Measurements from ENCODE around the gene TDRD6.
"Not testable (repeated sequence)": the region's sequence is repeated elsewhere in the genome, so short reads cannot be mapped to it uniquely, and the experiment has no call there.

Gene TDRD6, protein sequence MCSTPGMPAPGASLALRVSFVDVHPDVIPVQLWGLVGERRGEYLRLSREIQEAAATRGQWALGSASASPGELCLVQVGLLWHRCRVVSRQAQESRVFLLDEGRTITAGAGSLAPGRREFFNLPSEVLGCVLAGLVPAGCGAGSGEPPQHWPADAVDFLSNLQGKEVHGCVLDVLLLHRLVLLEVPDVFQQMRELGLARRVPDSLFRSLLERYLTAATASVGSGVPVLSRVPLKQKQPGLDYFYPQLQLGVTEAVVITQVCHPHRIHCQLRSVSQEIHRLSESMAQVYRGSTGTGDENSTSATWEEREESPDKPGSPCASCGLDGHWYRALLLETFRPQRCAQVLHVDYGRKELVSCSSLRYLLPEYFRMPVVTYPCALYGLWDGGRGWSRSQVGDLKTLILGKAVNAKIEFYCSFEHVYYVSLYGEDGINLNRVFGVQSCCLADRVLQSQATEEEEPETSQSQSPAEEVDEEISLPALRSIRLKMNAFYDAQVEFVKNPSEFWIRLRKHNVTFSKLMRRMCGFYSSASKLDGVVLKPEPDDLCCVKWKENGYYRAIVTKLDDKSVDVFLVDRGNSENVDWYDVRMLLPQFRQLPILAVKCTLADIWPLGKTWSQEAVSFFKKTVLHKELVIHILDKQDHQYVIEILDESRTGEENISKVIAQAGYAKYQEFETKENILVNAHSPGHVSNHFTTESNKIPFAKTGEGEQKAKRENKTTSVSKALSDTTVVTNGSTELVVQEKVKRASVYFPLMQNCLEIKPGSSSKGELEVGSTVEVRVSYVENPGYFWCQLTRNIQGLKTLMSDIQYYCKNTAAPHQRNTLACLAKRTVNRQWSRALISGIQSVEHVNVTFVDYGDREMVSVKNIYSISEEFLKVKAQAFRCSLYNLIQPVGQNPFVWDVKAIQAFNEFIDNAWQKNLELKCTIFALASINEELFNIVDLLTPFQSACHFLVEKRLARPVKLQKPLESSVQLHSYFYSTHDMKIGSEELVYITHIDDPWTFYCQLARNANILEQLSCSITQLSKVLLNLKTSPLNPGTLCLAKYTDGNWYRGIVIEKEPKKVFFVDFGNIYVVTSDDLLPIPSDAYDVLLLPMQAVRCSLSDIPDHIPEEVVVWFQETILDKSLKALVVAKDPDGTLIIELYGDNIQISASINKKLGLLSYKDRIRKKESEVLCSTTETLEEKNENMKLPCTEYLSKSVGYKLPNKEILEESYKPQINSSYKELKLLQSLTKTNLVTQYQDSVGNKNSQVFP (N-terminal part only)

DNA sequence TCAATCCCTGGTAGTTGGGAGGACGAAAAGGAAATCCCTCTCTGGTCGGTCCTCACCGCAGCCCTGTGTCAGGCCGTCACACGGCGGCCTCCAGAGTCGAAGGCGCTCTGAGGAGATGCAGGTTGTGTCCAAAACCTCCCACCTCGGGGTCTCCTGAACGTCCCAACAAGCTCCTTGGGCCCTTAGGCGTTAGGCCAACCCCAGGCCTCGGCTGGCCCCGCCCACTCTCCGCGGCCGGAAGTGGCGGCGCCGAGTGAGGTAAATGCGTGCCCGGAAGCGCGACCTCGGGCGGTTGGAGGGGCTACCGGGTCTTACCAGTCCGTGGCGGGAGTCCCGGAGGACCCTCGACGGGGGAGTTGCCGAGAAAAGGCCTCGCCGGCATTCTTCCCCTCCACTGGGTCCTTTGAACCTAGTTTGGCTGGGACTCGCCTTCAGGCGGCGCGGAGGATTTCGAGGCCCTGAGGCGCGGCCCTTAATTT, at the start of gene TDRD6:
TDRD6 (plus strand) TSS at position 267 of the 479 bp plus-strand sequence. CDS start 244 bp downstream, outside the sequence.
- no peak for DNase-seq

DNA sequence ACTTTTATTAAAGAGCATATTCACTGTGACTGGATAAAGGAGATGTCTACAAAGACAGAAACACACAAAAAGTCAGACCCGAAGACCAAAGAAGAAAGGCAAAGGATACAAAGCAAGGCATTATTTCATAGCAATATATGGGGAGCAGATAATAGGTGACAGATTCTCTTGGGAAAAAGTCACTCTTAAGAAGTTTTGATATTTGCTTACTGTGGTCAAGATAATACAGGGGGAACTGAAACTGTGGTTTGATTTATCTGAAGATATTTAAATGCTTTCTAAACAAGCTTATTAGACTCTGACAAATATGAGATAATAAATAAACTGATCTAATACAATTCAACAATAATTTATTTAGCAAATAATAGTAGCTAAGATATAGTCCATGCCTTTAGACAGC, 49.8 kb upstream of the TDRD6 start:
- DNase-seq = no peak

- DNase-seq = no peak
Measured at GRCh38 chr6:46638650-46639049, 49.0 kb upstream of the TDRD6 start.

DNA sequence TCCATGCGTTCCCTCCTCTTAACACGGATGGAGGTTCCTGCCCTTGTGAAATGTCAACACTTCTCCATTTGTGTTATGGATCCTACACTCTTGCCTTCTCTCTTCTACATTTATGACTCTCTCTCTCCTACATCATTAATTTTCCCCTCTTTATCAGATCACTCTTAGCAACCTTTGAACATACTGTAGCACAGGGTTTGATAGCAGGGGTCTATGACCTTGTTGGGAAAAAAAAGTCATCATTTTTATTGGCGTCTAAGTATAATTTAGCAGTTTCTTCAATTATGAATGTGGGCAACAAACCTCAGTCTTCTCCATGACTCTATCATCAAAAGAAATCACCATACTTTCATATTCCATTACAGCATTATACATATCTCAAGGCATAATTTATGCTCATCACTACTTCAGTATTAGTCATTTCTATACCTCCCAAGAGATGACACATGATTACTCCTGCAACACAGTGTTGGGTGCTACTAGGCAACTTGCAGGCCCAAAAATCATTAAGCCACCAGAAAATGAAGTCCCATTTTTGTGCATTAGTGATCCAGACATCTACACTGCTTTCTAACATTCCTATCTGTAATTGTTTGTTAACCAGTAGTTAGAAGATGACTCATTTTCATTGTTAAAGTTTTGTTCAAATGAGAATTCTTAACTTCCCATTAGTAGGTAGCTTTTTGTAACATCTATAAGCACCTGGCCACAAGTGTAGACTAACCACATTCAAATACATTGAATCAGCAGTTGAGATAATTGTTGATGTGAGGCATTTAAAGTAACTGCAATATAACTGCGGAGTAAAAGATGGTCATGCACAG, 44.5 kb upstream of the TDRD6 start:
- no peak for DNase-seq

GRCh38 chr6:46645265-46645664, 42.4 kb upstream of the TDRD6 start:
- no peak for DNase-seq

DNA sequence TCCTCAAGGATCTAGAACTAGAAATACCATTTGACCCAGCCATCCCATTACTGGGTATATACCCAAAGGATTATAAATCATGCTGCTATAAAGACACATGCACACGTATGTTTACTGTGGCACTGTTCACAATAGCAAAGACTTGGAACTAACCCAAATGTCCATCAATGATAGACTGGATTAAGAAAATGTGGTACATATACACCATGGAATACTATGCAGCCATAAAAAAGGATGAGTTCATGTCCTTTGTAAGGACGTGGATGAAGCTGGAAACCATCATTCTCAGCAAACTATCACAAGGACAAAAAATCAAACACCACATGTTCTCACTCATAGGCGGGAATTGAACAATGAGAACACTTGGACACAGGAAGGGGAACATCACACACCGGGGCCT, 39.6 kb upstream of the TDRD6 start:
- DNase-seq = not testable (repeated sequence)

- DNase-seq = peak in 1 of 3 experiments; percentile 10
Measured at GRCh38 chr6:46648869-46649492, 38.7 kb upstream of the TDRD6 start.

DNA sequence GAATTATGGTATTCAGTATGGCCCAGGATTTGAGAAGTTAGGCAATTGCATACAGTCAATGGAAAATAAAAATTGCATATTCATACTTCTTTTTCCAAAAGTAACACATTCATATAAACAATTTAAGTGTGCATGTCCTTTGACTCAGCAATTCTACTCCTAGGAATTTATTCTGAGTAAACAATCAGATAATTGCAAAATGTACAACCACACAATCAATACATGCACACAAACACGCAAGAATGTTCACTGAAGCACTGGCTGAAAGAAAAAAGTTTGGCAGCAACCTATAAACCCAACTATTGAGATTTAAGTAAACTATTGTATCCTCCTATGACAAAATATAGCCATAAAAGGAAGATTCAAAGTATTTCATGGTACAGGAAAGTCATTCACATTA, 36.7 kb upstream of the TDRD6 start:
- DNase-seq = peak in 1 of 3 experiments; percentile 22

DNA sequence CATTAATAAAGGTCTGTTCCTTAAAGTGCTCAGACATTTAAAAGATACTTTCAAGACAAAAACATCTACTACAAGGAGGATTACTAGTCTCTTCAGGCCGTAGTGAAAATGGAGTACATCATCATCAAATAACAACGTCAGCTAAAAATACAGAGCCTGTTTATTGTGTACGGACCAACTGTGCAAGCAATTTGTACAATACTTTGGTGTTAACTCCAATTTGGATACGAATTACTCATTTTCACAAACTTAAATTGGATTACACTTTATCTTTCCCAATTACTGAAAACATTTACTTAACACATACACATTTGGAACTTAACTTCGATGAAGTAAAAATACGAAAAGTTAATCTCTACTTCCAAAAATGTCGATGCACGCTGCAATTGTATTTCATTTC, 35.9 kb upstream of the TDRD6 start:
- DNase-seq = peak in 1 of 3 experiments; percentile 49

GRCh38 chr6:46652232-46652602, 35.5 kb upstream of the TDRD6 start:
- DNase-seq = no peak

DNA sequence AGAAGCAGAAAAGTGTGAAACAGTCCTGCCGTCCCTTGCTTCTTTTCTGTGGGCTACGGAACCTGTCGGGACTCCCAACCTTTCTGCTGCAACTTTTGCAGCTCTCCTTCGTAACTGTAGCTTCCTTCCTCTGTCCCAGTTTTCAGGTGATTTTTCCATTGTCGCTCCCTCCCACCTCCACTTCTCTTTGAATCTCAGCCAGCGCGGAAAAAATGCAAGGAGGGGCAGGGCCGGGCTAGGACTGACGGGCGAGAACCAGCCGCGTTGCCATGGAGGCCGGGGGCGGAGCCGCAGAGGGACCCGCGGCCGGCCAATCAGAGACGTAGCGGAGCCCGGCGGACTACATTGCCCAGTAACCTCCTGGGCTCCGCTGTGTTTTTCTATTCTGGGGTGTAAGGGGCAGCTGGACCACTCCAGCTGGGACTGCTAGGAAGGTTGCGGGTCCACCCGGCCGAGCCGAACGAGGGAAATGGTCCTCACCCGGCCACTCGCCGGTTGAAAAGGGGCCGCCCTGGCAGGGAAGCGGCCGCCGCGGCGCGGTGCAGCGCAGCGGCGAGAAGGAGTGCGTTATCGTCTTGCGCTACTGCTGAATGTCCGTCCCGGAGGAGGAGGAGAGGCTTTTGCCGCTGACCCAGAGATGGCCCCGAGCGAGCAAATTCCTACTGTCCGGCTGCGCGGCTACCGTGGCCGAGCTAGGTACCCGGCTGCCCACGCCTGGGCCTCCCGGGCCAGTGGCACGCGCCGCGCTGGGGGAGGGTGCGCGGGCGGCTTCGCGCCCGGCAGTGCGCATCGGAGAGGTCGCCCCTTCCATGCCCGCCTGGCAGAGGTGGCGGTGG, 34.9 kb upstream of the TDRD6 start, which contains the start of the genes CYP39A1 and SLC25A27:
CYP39A1 (minus strand) TSS at position 216 of the 836 bp plus-strand sequence. CDS start 236 bp downstream, outside the sequence.
SLC25A27 (plus strand) TSS at position 373 of the 836 bp plus-strand sequence; CDS start at position 591, 218 bp downstream.
- DNase-seq = peak; percentile 93 to 96 (median 95)

DNA sequence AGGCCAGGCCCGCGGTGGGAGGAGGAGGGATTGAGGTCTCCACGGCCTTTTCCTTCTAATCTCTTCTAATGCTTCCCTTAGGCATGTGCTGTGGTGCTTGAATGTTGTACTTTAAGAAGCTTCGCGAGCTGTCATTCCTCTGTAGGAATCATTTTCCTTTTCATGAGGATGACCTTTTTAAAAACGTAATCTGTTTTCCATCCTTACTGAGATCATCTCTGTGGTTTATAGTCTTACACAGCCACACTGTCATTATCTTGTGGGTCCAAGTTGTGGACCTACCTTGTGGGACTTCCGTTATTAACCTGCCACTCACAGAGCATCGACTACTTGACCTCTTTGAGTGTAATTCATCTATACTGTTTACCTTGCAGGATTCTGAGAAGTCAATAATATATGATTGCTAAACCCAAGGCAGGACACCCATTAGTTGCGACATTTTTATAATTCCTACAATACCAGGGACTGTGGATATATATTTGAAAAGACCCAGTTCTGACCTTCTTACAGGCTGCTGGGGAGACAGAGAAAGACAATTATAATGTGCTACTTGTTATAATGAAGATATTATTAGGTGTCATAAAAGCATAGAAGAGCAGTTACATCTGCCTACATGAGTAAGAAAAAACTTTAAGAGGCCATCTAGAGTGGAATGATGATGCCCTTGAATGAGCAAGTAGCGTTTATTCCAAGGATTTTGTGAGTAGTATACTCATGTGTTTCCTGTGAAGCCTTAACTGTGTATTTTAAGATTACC, 34.1 kb upstream of the TDRD6 start:
- peak in 1 of 3 experiments; percentile 73 for DNase-seq

- DNase-seq = no peak
Measured at GRCh38 chr6:46655803-46656202, 31.9 kb upstream of the TDRD6 start.

GRCh38 chr6:46657642-46658041, 30.0 kb upstream of the TDRD6 start:
- DNase-seq = no peak

- DNase-seq = no peak
Measured at GRCh38 chr6:46661483-46661882, 26.2 kb upstream of the TDRD6 start.

GRCh38 chr6:46667377-46667776, 20.3 kb upstream of the TDRD6 start:
- no peak for DNase-seq

- no peak for DNase-seq
Measured at GRCh38 chr6:46674410-46674809, 13.3 kb upstream of the TDRD6 start.

GRCh38 chr6:46676604-46677313, 10.9 kb upstream of the TDRD6 start:
- DNase-seq = no peak

GRCh38 chr6:46677314-46677654, 10.4 kb upstream of the TDRD6 start:
- no peak for DNase-seq
